Measurements from ENCODE around the gene MRPL14.
"Not testable (repeated sequence)": the region's sequence is repeated elsewhere in the genome, so short reads cannot be mapped to it uniquely, and the experiment has no call there.

MRPL14 gene

GRCh38 chr6:44107017-44107416 is 20.2 kb downstream of the MRPL14 start:
- DNase-seq = no peak
- intact Hi-C loops (cut with DNase I) = loop anchor here (10.0 kb wide), 1 partner anchor 128 kb away; no protein-coding TSS in a partner anchor

DNA sequence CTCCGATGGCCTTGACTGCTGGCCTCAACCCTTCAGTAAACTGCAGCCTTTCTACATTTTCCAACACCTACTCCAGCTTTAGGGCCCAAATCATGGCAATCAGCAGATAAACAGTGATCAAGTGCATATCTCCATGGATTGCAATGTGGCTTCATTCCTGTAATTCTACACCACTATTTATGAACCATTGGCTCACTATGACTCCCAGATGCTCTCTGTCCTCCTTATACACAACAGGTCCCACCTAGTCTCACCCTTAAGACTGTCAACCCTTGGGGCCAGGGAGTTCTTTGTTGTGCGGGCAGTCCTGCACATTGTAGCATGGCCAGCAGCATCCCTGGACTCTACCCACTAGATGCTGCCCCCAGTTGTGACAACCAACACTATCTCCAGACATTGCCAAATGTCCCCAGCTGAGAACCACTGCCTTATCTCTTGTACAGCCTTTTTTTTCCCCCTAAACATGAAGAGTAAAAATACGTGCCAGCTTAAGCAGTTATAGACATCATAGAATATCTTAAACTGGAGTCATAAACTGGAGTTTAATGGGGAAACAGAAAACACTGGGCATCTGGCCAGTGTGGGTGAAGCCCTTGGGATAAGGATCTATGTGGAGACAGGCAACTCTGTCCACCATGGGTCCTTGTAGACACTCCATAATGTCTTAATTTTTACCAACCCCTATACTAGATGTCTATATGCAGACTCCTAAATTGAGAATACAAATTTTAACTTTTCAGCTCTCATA is 21.1 kb downstream of the MRPL14 start:
- no peak for DNase-seq
- intact Hi-C loops (cut with DNase I) = loop anchor here (10.0 kb wide), 1 partner anchor 129 kb away; no protein-coding TSS in a partner anchor

DNA sequence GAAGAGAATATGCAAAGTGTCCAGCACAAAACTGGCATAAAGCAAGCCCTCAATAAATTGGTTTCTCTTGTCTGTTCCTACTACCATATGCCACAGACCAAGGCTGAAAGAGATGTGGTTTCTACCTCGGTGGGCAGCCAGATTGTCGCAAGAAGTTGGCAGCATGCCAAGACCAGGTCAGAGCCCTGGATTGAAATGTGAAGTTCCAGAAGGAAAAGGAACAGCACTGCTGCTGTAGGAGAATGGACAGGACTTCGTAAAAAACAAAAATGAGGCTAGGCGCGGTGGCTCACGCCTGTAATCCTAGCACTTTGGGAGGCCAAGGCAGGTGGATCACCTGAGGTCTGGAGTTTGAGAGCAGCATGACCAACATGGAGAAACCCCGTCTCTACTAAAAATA is 22.1 kb downstream of the MRPL14 start:
- peak in 6 of 42 donors; percentile 19 to 55 (median 37) for DNase-seq
- intact Hi-C loops (cut with DNase I) = loop anchor here (10.0 kb wide), 1 partner anchor 130 kb away; no protein-coding TSS in a partner anchor

- DNase-seq = peak in 13 of 42 donors; percentile 17 to 65 (median 29)
- intact Hi-C loops (cut with DNase I) = loop anchor here (10.0 kb wide), 1 partner anchor 130 kb away; no protein-coding TSS in a partner anchor
These were observed 22.7 kb downstream of the MRPL14 start for GRCh38 chr6:44104481-44105021.

- no peak for DNase-seq
- intact Hi-C loops (cut with DNase I) = loop anchor here (10.0 kb wide), 1 partner anchor 132 kb away; no protein-coding TSS in a partner anchor
These were observed 24.7 kb downstream of the MRPL14 start for GRCh38 chr6:44102527-44102926.

DNA sequence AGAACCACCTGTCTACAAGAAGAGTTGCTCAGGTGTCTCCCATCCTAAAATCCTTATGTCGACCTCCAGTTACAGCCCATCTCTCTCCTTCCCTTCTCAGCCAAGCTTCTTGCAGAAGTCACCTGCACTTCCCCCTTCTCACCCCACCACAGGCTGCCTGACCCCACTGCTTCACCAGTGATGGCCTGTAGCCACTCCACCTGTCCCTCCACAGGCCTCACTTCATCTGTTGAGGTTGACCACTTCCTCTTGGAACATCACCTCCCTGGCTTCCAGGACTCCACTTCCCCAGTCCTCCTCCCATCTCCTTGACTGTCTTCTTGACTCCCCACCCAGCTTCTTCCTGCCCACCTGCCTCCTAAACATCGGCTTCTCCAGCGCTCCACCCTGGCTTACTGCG is 25.4 kb downstream of the MRPL14 start:
- intact Hi-C loops (cut with DNase I) = loop anchor here (10.0 kb wide), 1 partner anchor 133 kb away; no protein-coding TSS in a partner anchor
- DNase-seq = no peak

GRCh38 chr6:44100088-44100550 is 27.1 kb downstream of the MRPL14 start:
- DNase-seq = no peak
- intact Hi-C loops (cut with DNase I) = loop anchor here (10.0 kb wide), 1 partner anchor 135 kb away; no protein-coding TSS in a partner anchor

- intact Hi-C loops (cut with DNase I) = no loop called here
- DNase-seq = no peak
These were observed 28.1 kb downstream of the MRPL14 start for GRCh38 chr6:44099192-44099591.

- DNase-seq = no peak
- intact Hi-C loops (cut with DNase I) = loop anchor here (2.0 kb wide), 1 partner anchor 55 kb away; no protein-coding TSS in a partner anchor
These were observed 29.4 kb downstream of the MRPL14 start for GRCh38 chr6:44097782-44098317.

DNA sequence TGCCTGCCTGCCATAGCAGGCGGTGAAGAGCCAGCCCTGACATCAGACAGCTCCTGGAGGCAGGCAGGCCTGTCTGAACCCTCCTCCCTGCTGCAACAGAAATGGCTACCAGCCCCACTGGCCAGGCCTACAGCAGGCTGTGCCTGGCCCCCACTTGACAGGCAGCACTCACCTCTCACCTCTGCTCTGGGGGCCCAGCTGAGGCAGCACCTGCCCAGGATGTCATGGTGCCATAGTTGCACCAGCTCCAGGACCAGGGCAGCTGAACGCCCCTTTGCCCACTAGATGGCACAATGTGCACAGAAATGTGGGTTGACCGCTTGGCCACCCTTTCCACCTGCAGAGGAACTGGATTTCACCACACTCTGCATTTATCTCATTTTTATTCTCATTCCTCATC is 30.6 kb downstream of the MRPL14 start:
- intact Hi-C loops (cut with DNase I) = loop anchor here (2.0 kb wide), 1 partner anchor 56 kb away; no protein-coding TSS in a partner anchor
- peak; percentile 67 to 91 (median 81) for DNase-seq

DNA sequence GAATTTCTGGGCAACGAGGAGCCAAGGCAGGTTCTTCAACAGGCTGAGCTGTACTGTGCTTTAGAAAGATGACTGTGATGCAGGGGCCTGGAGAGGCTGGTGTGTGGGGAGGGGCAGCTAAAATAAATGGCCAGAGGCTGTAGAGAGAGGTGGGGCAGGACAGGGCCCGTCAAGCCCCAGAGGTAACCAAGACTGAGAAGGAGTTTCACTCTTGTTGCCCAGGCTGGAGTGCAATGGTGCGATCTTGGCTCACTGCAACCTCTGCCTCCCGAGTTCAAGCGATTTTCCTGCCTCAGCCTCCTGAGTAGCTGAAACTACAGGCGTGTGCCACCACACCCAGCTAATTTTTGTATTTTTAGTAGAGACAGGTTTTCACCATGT is 32.0 kb downstream of the MRPL14 start:
- intact Hi-C loops (cut with DNase I) = not testable (repeated sequence)

GRCh38 chr6:44094403-44095242 is 32.6 kb downstream of the MRPL14 start:
- no peak for DNase-seq
- intact Hi-C loops (cut with DNase I) = no loop called here

More for the DNA sequence above, 32.0 kb downstream of the MRPL14 start:
- not testable (repeated sequence) for DNase-seq

GRCh38 chr6:44093750-44094402 is 33.4 kb downstream of the MRPL14 start:
- intact Hi-C loops (cut with DNase I) = no loop called here
- no peak for DNase-seq

DNA sequence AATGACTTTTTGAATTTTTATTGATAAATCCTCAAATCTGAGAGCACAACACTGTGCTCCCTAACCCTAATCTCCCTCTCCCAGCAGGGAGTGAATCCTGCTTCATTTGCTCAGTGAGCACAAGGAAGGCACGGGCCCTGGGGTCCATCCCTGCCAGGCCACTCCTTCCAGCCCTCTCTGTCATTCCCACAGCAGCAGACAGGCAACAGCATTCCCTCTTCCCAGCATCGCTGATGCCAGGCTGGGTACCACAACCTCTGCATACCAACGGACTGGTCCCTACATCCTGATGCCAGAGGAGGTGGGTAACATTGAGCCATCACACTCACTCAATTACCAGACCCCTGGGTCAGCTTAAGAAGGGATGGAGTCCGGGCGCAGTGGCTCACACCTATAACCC is 34.2 kb downstream of the MRPL14 start:
- intact Hi-C loops (cut with DNase I) = no loop called here

GRCh38 chr6:44091981-44092884 is 35.0 kb downstream of the MRPL14 start:
- intact Hi-C loops (cut with DNase I) = no loop called here
- DNase-seq = no peak

More for the DNA sequence above, 34.2 kb downstream of the MRPL14 start:
- DNase-seq = no peak

GRCh38 chr6:44091356-44091755 is 35.9 kb downstream of the MRPL14 start:
- intact Hi-C loops (cut with DNase I); DNase-seq: not testable (repeated sequence)

DNA sequence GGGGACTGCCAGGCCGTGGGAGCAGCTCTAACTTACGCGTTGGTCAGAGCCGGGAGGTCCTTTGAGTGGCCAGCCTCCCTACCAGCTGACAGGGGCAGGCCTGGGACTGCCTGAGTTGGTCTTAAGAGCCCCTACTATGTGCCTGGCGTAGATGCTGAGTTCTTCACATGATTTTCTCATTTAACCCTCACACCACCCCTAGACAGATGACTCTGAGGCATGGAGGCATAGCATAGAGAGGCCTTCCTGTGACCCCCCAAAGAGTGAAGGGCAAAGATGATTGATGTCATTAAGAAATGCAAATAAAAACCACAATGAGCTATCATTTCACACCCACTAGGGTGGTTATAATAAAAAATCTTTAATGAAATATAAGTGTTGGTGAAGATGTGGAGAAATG is 36.8 kb downstream of the MRPL14 start:
- DNase-seq = no peak
- intact Hi-C loops (cut with DNase I) = no loop called here

All from head of caudate nucleus (tissue), 42 donors.